ENCODE data around the gene ZMIZ1.

ZMIZ1 gene

DNA sequence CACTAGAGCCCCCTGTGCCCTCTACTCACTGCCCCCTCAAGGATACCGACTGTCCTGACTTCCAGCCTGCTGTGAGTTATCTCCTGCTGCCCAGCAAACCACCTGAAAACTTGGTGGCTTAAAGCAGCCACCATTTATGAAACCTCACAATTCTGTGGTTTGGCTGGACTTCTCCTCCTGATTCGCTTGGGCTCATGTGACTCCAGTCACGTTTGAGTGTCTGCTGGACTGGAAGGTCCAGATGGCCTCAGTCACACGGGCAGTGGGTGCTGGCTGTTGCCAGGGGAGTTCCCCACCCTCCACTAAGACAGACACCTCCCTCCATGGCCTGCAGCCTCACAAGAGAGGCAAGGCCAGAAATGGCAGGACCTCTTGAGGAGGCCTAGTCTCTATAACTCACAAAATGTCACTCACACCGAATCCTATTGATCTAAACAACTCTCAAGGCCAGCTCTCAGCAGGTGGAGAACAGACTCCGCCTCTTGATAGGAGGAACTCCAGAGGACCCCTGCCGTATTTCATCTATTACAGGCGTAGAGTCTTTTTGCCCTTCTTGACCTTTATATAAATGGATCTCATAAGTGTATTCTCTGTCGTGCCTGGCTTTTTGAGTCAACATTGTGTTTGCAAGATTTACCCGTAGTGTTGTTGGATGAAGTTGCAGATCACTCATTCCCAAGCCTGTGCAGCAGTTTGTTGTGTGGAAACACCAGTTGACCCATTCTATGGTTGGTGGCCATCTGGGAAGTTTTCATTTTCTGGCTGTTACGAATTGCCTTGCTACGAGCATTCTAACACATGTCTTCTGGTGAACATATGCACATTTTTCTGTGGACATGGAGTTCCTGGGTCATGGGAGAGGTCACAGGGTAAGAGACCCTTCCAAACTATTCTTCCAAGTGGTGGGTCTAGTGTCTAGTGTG, 48.3 kb downstream of the ZMIZ1 start:
- DNase-seq (ENCODE audit: low read depth in 1 of 2, low spot score in 1 of 2) = no peak

DNA sequence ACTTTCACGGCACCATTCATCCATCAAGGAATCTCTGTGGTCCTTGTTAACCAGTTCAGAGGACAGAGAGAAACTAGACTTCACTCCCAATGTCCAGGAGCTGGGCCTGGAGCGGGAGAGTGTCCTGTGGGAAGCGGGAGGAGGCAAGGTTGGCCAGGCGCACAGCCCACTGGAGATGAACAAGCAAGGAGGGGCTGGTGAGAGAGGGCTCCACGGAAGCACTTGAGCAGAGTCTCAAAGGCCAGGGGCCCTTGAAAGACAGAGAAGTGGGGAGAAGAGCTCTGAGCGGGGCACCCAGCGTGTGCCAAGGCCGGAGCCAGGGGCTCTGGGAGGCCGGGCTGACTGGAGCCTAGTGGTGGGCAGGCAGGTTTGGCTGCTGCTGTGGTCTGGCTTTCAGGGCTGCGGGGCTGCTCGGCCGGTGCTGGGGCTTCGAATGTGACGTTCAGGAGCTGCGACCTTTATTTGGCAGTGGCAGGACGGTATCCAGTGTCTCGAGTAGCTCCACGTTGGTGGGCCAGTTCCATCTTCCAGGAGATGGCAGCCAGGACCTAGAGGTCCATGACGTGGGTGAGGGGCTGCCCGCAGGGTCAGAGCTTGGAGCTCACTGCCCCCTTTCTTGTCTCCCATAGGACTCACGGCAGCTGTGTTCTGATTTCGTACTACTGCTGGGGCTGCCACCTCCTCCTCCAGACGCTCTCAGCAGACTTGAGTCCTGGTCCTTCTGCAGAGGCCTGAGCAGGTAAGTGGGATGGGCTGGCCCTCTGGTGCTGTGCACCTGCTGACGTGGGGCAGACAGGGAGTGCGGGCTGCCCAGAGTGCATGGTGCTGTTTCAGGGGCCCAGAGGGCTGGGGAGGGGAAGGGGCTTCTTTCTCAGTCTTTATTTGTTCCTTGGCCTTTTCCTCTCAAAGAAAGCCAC, 49.8 kb downstream of the ZMIZ1 start:
- no peak for DNase-seq (ENCODE audit: low read depth in 1 of 2, low spot score in 1 of 2)

DNA sequence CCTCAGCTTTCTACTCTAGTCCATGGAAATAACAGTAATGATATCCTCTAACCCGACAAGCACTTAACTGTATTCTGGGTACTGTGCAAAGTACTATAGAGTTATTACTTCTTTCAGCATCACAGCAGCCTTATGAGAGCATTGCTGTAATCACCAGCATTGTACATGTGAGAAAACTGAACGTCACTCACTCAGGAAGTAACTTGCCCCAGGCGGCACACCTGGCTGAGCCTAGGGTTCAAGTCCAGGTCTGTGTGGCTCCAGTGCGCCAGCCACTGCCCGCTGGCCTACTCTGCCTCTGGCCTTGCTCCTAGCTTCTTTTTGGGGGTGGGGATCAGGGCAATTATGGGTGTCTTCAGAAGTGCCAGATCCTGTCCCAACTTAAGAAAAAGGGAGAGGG, 50.5 kb downstream of the ZMIZ1 start:
- DNase-seq (ENCODE audit: low read depth in 1 of 2, low spot score in 1 of 2) = no peak

DNA sequence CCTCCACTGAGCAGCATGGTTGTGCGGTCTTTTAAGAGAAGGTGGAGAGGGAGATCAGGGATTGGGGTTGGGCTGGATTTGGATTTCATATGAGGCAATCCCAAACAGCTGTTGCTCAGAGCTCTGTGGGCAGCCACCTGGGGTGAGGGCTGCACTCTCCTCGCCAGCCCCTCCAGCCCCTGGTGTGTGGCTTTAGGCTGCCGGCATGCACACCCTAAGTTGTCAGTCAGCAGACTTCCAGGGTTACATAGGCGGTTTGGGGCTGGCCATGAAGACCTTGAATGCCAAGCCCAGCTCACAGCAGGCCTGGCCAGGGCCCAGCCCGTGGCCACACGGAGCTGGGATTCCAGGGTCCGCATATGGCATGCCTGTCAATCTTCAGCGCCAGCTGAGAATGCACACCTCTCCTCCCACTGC, 54.8 kb downstream of the ZMIZ1 start:
- no peak for DNase-seq (ENCODE audit: low read depth in 1 of 2, low spot score in 1 of 2)

DNA sequence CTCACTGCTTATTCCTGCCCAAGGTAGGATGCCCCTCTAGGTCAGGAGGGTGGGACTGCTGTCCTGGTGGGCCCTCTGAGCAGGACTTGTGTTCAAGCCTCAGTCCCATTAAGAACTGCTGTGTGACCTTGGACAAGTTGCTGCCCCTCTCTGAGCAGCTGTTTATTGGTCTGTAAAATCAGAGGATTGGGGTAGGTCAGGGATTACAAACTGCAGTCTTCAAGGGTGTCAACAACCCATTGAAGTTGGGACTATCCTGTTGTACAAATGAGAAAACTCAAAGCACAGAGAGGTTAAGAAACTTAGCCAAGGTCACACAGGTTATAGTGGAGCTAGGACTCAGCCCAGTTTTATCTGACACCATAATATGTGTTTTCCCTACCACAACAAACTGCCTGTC, 55.3 kb downstream of the ZMIZ1 start:
- DNase-seq (ENCODE audit: low read depth in 1 of 2, low spot score in 1 of 2) = no peak

DNA sequence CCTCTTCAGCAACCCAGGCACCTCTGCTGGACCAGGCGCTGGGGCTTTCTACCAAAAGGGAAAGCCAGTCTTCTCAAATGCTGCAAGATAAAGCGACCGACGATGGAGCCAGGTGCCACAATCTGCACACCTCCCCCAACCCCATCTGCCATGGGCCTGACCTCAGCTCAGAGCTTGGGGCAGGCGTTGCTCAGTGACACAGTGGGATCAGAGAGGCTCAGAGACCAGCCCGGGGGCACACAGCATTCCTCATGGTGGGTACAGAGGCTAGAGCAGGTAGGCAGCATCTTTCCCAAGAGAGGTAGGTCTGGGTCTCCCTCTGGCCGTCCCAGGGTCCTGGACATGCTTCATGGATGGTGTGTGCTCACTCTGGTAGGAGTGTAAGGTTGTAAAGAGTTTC, 56.3 kb downstream of the ZMIZ1 start:
- DNase-seq (ENCODE audit: low read depth in 1 of 2, low spot score in 1 of 2) = no peak

DNA sequence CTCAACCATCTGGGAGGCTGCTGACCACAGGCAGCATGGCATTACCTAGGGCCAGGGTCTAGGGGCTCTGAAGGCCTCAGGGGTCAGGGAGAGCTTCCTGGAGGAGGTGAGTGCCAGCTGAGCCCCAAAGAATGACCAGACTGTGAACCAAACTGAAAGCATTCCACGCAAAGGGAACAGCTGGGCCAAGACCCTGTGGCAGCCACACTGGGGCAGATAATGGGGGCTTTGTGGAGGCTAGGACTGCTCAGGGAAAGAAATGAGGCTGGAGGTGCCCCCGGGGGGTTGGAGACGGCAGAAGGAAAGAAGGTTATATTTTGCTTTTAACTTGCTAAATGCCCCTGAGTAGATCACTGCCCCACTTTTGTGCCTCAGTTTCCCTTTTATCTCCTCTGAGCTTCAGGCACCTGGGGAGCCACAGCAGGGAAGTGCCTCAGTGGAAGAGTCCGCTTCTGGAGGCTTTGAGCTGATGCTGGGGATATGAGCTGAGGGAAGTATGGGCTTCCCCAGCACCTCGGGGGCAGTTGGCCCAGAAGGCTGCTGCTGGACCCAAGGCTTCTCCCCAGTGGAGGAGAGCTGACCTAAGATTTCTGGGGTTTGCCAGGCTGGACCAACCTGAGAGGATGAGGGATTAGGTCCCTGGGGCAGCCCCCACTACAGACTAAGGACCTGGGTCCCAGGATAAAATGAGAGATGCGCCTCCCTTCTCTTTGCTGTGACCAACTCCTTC, 57.8 kb downstream of the ZMIZ1 start:
- DNase-seq (ENCODE audit: low read depth in 1 of 2, low spot score in 1 of 2) = no peak

DNA sequence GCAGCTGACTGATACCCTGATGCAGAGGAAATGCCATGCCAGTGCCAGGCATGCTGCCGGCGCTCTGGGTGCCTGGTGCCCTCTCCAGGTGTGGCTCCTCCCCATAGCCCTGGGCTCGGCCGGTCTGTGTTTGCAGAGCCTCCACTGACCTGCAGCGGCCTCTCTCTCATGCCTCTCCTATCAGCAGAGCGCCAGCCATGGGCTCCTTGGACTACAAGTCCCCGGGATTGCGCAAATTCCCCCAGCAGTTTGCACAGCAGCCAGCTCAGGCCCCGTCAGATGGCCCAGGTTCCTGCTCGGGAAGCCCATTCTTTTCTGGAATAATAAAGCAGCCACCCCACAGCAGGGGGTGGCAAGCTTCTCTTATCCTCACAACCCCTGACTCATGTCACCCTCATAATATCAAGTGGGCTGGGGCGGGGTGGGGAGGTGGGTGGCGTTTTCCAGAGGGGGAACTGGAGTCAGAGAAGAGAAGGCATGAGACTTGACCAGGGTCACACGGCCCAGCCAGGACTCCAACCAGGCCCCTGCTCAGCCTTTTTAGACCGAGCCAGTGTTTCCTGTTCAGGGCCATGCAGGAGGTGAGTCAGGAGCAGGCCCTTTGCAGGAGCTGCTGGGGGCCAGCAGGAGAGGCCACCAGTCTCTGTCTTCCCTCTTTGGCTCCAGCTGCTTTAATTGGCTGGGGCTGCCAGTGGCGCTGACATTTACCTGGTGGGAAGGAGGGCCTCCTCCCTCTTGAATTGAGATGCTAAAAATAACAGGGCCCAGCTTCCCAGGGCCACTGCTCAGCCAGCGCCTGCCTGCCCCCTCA, 58.6 kb downstream of the ZMIZ1 start:
- no peak for DNase-seq (ENCODE audit: low read depth in 1 of 2, low spot score in 1 of 2)

DNA sequence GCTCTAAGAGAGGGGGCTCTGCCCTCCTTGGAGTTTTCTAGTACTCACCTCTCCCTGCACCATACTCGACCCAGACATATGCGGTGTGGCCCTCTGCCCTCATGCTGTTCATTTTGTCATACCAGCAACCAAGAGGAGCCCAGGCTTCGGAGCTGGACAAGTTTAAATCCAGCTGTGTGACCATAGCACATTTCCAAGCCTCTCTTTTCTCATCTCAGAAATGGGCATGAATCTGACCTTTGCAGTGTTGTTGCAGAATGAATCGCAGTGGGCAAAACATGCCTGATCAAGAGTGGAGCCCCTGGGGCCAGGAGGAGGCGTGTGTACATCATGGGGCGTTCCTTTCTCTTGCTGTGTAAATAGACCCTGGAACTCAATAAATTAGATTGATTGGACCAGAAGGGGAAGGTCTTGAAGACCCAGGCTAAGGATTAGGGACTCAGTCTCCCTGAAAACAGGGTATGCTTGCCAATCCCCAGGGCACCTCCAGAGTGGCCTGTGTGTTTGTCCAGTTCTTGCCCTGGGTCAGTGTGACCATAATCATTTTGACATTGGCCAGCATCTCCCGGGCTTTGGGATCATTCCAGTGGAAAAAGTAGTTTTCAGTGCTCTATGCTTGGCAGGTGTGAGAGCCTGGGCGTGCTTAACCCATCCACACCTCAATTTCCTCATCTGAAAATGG, 59.6 kb downstream of the ZMIZ1 start:
- DNase-seq (ENCODE audit: low read depth in 1 of 2, low spot score in 1 of 2) = no peak

DNA sequence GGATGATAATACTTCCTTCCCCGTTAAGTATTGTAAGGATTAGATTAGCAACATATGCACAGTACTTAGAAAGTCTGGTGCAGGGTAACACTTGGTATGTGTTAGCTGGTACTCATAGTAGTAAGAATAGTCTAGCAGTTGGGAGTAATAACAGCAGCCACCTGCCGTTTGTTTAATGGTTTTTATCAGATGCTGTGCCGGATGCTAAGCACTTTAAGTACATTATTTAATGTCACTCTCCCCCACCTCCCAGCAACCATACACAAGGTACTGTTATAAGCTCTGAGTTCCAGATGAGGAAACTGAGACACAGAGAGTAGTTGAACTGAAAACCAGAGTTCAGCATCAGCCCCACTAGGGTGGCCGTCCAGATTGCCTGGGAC, 60.1 kb downstream of the ZMIZ1 start:
- no peak for DNase-seq (ENCODE audit: low read depth in 1 of 2, low spot score in 1 of 2)

DNA sequence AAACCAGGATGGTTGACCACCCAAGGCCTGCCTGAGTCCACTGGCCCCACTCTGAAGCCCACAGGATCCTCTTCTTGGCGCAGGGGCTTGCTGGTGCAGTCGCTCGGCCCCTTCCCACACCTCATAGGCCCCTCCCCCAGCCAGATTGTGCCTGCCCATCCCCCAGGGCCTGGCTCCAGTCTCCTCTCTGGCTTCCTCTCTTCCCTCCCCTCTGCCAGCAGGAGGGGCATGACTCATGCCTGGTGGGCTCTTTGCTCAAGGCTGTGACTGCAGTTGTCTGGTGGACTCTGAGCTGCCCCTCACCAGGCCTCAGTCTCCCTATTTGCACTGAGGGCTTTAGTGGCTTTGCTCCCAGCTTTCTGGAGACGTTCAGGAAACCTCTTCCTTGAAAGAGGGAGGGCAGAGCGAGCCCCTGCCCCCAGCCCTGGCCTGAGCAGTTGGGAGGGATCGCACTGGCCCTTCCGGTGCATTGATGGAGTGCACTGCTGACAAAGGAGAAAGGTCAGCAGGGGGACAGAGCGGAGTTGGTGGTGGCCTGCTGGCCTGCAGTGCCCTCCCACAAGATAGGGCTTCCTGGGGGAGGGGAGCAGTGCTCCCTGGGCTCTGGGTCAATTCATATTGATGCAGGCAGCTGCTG, 60.7 kb downstream of the ZMIZ1 start:
- no peak for DNase-seq (ENCODE audit: low read depth in 1 of 2, low spot score in 1 of 2)

DNA sequence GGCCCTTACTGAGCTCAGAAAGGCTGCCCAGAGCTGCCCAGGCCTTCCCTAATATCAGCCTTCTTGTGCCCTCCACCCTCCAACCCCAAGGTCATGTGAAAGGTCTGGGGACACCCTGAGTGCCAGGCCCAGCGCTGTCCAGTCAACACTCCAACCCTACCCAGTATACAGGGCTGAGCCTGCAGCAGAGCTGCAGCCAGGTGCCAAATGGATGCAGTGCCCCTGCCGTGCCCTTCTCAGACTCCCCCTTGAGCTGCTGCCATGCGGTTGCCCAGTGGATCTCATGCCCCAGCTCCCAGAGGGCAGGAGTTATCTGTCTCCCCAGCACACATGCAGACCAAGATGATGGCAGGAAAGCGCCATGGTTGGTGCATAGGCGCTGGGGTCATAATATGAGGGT, 61.5 kb downstream of the ZMIZ1 start:
- no peak for DNase-seq (ENCODE audit: low read depth in 1 of 2, low spot score in 1 of 2)

DNA sequence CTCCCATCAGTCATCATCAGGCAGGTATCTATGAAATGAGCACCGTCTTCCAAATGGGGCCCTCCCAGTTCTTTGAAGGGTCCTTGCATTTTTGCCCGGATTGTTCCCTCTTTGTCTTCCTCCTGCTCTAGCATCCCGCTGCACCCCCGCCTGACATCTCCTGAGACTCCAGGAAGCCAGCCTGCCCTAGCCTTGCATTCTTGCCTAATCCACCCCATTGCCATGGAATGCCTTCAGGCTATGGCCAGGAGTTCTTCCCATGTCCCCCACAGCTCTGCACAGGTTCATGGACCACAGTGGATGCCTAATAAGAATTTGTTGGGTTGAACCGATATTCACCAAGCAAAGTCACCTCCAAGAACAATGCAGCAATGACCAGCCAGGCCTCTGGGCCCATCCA, 62.1 kb downstream of the ZMIZ1 start:
- no peak for DNase-seq (ENCODE audit: low read depth in 1 of 2, low spot score in 1 of 2)

DNA sequence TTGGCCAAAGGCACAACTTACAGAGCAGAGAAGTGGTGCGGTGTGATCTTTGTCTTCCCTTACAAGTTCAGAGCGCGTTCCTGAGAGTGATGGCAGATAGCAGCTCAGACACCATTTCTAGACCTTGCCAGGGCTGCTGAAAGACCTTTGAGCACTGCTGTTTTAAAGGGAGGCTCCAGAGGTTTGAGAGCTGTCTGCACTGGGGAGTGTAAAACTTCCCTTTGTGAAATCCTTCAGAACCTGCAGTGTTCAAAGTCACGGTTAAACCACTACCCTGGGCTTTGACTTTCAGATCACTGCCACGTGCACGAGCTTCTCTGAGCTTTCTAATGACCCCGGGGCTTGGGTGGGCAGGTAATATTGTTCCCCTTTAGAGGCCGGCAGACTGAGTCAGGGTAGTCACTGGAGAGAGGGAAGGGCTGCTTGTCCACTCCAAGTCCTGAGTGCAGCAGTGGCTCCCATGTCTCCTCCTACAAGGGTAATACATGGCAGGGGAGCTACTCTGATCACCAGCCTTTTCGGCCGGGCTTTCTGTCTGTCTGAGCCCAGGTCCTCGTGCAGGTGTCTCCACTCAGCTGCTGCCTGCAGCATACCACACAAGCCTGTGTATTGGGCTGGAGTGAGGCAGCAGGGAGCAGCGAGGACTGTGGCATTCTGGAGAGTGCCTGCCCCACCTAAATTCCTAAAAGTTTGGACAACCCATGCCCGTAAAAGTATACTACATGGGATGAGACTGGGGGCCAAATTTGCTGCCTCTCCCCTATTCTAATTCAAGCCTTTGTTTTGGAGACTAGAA, 63.3 kb downstream of the ZMIZ1 start:
- no peak for DNase-seq (ENCODE audit: low read depth in 1 of 2, low spot score in 1 of 2)

DNA sequence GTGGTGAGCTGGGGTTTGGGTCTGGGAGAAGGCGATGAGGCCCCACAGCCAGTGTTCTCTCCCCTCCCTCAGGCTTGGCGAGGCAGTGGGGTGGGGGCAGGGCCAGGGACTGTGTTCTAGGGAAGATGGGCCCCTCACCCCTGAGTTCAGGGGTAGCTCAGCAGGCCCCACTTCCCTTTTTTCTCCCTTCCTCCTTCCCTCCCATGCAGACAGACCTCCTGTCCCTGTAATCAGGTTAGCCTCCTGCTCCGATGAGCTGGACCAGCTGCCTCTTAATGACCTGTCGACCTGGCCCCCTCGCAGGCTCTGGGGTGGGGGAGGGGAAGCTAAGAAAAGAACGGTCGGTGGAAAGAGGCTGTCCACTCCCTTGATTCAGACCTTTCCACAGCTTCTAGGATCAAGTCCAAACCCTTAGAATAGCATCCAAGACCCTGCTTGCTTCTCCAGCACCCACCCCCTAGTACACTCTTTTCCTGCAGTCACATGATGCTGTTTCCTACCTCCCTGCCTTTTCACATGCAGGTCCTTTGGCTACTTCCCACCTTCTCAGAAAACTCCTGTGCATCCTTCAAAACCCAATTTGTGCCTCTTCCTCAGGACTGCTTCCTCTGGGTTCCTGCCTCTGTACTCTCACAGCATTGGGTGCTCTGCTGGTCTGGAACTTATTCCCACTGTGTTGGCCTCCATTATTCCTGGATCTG, 64.1 kb downstream of the ZMIZ1 start:
- DNase-seq (ENCODE audit: low read depth in 1 of 2, low spot score in 1 of 2) = no peak

DNA sequence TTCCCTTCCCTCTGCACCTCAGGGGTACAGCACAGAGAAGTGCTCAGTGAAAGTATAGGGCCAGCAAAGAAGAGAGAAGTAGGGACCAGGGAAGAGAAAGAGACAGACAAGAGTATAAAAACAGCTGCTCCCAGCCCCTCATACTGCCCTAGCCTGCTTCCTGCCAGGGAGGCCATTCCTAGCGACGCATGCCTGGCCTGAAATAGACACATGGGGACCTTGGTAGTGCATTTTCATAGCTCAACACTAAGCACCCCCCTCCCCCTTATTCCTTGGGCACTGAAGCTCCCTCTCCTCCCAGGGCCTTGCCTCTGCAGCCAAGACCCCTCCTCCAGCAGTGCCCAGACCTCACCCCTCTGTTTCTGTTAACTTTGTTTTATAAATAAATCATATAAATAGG, 64.7 kb downstream of the ZMIZ1 start:
- DNase-seq (ENCODE audit: low read depth in 1 of 2, low spot score in 1 of 2) = no peak

DNA sequence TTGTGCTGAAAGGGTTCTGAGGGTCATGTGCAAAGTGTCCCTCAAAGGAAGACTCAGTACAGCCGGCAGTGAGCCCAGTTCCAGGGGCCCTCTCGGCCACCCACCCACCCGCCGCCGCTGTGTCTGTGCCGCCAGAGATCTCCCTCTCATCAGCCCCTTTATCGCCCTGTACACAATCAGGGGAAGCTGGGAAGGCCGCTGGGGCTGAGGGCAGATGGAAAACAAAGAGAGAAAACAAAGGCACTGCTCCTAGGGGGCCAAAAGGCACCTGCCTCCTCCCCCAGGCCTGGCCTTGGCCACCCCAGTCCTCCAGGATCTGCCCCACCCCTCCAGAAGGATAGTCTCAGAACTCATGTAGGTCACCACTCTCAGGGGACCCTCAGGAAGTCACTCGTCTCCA, 67.0 kb downstream of the ZMIZ1 start:
- no peak for DNase-seq (ENCODE audit: low read depth in 1 of 2, low spot score in 1 of 2)
